ENCODE results near the gene PLA2G2C. TPM values are rescaled to one million over a fixed set of nuclear protein-coding genes. Genes with fewer than 3 reads are reported as not detected.
A peak's percentile ranks its signal among the peaks of the same experiment; 100 is the strongest.

The PLA2G2C gene
- total RNA-seq, 2 experiments from 2014 or later = not detected

- H3K27ac Mint-ChIP-seq = no peak overlapping the region
- H3K4me1 Mint-ChIP-seq = peaks cover 10% of the 10 kb centered on the region
- H3K9me3 Mint-ChIP-seq = peaks cover 5% of the 10 kb centered on the region
- peaks cover 6% of the 10 kb centered on the region for H3K27me3 Mint-ChIP-seq
- ATAC-seq (ENCODE audit: low read depth) = no peak
- no peak overlapping the region for H3K4me3 Mint-ChIP-seq
- POLR2A ChIA-PET = no interaction called here
- no peak for DNase-seq
- no peaks in the 10 kb centered on the region for H3K36me3 Mint-ChIP-seq
These were observed 17.5 kb downstream of the PLA2G2C start for GRCh38 chr1:20168564-20169491.

DNA sequence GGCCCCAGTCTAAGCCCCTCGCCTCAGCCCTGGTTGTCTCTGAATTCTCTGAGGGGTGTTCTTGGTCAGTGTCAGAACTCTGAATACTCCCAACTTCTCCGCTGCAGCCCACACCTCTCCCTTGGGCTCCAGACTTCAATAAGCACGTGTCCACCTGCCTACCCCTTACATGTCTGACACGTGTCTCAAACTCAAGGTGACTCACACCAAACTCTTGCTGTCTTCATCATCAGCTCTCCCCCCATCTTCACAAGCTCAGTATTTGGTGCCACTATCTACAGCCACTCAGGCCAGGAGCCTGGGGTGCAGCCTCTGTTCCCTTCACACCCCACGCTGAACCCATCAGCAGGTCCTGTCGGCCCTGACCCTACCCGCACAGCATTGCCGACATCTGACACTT, 19.2 kb downstream of the PLA2G2C start:
- ATAC-seq (ENCODE audit: low read depth) = no peak
- no peak overlapping the region for H3K4me3 Mint-ChIP-seq
- peaks cover 6% of the 10 kb centered on the region for H3K27me3 Mint-ChIP-seq
- POLR2A ChIA-PET = no interaction called here
- H3K9me3 Mint-ChIP-seq = peaks cover 6% of the 10 kb centered on the region
- DNase-seq = no peak
- peak overlapping the region; percentile 14 for H3K27ac Mint-ChIP-seq
- H3K36me3 Mint-ChIP-seq = no peaks in the 10 kb centered on the region
- peaks cover 10% of the 10 kb centered on the region for H3K4me1 Mint-ChIP-seq

- DNase-seq = no peak
- Mint-ChIP-seq H3K27ac (no peak overlapping the region), H3K4me1 (peaks cover 2% of the 10 kb centered on the region), H3K9me3 (peaks cover 10% of the 10 kb centered on the region), H3K36me3 (no peaks in the 10 kb centered on the region), H3K4me3 (no peak overlapping the region), H3K27me3 (peaks cover 6% of the 10 kb centered on the region)
- POLR2A ChIA-PET = no interaction called here
- ATAC-seq (ENCODE audit: low read depth) = no peak
These were observed 20.3 kb downstream of the PLA2G2C start for GRCh38 chr1:20166051-20166450.

DNA sequence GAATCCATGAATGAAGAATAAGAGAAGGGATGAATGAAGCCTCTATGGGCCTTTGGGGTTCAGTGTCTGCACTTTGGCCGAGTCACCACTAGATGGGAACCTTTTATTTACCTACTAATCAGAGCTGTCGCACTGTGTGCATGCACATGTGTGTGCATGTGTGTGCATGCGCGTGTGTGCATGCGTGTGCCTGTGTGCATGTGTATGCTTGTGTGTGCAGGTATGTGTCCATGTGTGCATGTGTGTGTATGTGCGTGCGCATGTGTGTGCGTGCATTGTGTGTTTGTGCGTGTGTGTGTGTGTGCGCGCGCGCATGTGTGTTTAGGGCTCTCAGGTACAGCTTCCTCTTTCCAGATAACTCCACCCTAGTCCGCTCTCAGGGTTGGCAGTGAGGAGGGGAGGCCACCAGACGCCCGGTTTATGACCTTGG, 20.8 kb downstream of the PLA2G2C start:
- Mint-ChIP-seq H3K27ac (no peak overlapping the region), H3K27me3 (peaks cover 6% of the 10 kb centered on the region), H3K4me3 (no peak overlapping the region), H3K36me3 (no peaks in the 10 kb centered on the region), H3K9me3 (peaks cover 10% of the 10 kb centered on the region), H3K4me1 (peaks cover 2% of the 10 kb centered on the region)
- no peak for ATAC-seq (ENCODE audit: low read depth)
- POLR2A ChIA-PET = no interaction called here
- no peak for DNase-seq

- H3K9me3 Mint-ChIP-seq = peaks cover 10% of the 10 kb centered on the region
- ATAC-seq (ENCODE audit: low read depth) (no peak), DNase-seq (no peak)
- POLR2A ChIA-PET = no interaction called here
- peaks cover 6% of the 10 kb centered on the region for H3K27me3 Mint-ChIP-seq
- no peaks in the 10 kb centered on the region for H3K36me3 Mint-ChIP-seq
- peaks cover 2% of the 10 kb centered on the region for H3K4me1 Mint-ChIP-seq
- no peak overlapping the region for H3K4me3 Mint-ChIP-seq
- H3K27ac Mint-ChIP-seq = no peak overlapping the region
These were observed 21.6 kb downstream of the PLA2G2C start for GRCh38 chr1:20164694-20165202.

DNA sequence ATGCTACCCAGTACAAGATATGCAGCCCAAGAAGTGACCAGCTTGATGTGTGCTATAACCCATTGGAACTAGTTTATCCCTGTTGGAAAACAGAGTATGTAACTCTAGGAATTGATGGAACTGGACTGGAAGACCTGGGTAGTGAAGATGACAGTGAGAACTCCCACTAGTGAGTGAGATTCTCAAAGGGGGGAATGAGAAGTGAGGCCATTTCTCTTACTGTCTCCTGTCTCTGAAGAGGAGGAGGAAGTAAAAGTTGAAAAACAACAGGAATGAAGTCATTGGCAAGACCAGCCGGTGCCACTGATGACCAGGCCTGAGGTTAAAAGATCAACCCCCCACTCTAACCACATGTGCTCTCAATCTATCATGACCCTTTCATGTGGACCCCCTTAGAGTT, 26.3 kb downstream of the PLA2G2C start:
- Mint-ChIP-seq H3K4me3 (no peak overlapping the region), H3K27me3 (no peaks in the 10 kb centered on the region), H3K27ac (no peak overlapping the region), H3K36me3 (no peaks in the 10 kb centered on the region), H3K9me3 (peaks cover 11% of the 10 kb centered on the region), H3K4me1 (no peaks in the 10 kb centered on the region)
- POLR2A ChIA-PET = no interaction called here
- DNase-seq (no peak), ATAC-seq (ENCODE audit: low read depth) (no peak)

DNA sequence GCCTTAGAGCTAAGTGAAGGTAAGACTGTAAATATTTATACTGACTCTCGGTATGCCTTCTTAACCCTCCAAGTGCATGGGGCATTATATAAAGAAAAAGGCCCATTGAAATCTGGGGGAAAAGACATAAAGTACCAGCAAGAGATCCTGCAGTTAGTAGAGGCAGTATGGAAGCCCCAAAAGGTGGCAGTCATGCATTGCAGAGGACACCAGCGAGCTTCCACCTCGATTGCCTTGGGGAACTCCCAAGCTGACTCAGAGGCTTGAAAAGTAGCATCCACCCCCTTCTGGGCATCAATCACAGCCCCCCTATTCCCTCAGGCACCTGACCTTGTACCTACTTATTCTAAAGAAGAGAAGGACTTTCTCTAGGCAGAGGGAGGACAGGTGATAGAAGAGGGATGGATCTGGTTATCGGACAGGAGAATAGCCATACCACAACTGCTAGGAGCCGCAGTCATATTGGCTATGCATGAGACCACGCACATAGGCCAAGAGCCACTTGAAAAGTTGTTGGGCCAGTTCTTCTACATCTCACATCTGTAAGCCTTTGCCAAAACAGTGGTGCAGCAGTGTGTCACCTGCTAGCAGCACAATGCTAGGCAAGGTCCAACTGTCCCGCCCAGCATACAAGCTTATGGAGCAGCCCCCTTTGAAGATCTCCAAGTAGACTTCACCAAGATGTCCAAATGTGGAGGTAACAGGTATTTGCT, 27.8 kb downstream of the PLA2G2C start:
- ATAC-seq (ENCODE audit: low read depth) (no peak), DNase-seq (no peak)
- Mint-ChIP-seq H3K4me1 (peaks cover 10% of the 10 kb centered on the region), H3K9me3 (peaks cover 10% of the 10 kb centered on the region), H3K27me3 (no peaks in the 10 kb centered on the region), H3K4me3 (no peak overlapping the region), H3K27ac (no peak overlapping the region), H3K36me3 (no peaks in the 10 kb centered on the region)
- POLR2A ChIA-PET = no interaction called here

- Mint-ChIP-seq H3K36me3 (no peaks in the 10 kb centered on the region), H3K9me3 (peaks cover 2% of the 10 kb centered on the region), H3K27me3 (peaks cover 2% of the 10 kb centered on the region), H3K4me3 (peak overlapping the region; percentile 33), H3K4me1 (peaks cover 13% of the 10 kb centered on the region), H3K27ac (peak overlapping the region; percentile 74)
- peak; percentile 27 for DNase-seq
- POLR2A ChIA-PET = no interaction called here
- no peak for ATAC-seq (ENCODE audit: low read depth)
These were observed 32.0 kb downstream of the PLA2G2C start for GRCh38 chr1:20154301-20154831.

- POLR2A ChIA-PET = interaction anchor here (0.7 kb wide), 1 partner anchor 227 kb away, joined by 3 read pairs; no protein-coding TSS in a partner anchor
- Mint-ChIP-seq H3K4me1 (peaks cover 13% of the 10 kb centered on the region), H3K9me3 (no peaks in the 10 kb centered on the region), H3K36me3 (no peaks in the 10 kb centered on the region), H3K27me3 (peaks cover 2% of the 10 kb centered on the region), H3K4me3 (no peak overlapping the region), H3K27ac (no peak overlapping the region)
- DNase-seq (peak; percentile 24), ATAC-seq (ENCODE audit: low read depth) (no peak)
These were observed 33.3 kb downstream of the PLA2G2C start for GRCh38 chr1:20153000-20153418.

DNA sequence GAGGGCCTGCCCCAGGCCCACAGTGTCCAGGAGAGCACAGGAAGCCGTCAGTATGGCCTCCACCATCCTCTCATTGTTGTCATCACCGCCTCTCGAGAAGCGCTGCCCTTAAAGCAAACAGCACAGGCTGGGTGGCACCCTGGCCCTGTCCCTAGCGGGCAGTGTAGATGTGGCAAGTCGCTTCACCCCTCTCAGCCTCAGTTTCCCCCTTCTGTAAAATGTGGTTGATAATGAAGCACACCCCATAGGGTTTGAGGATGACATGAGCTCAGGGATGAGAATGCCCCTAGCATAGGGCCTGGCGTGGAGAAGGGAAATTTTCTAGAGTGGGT, 33.8 kb downstream of the PLA2G2C start:
- DNase-seq (no peak), ATAC-seq (ENCODE audit: low read depth) (no peak)
- no peaks in the 10 kb centered on the region for H3K9me3 Mint-ChIP-seq
- H3K27ac Mint-ChIP-seq = peak overlapping the region; percentile 54
- H3K27me3 Mint-ChIP-seq = peaks cover 2% of the 10 kb centered on the region
- peaks cover 13% of the 10 kb centered on the region for H3K4me1 Mint-ChIP-seq
- H3K36me3 Mint-ChIP-seq = no peaks in the 10 kb centered on the region
- peak overlapping the region; percentile 72 for H3K4me3 Mint-ChIP-seq
- POLR2A ChIA-PET = interaction anchor here (0.7 kb wide), 1 partner anchor 226 kb away, joined by 3 read pairs; no protein-coding TSS in a partner anchor

GRCh38 chr1:20151906-20152598, 34.3 kb downstream of the PLA2G2C start:
- H3K27ac Mint-ChIP-seq = peak overlapping the region; percentile 54

GRCh38 chr1:20150969-20151368, 35.3 kb downstream of the PLA2G2C start:
- ATAC-seq (ENCODE audit: low read depth) (no peak), DNase-seq (no peak)
- Mint-ChIP-seq H3K27me3 (peaks cover 2% of the 10 kb centered on the region), H3K27ac (no peak overlapping the region), H3K4me1 (peaks cover 13% of the 10 kb centered on the region), H3K4me3 (no peak overlapping the region), H3K9me3 (no peaks in the 10 kb centered on the region), H3K36me3 (no peaks in the 10 kb centered on the region)
- POLR2A ChIA-PET = no interaction called here

More at GRCh38 chr1:20151906-20152598, 34.3 kb downstream of the PLA2G2C start:
- Mint-ChIP-seq H3K27me3 (peaks cover 2% of the 10 kb centered on the region), H3K36me3 (no peaks in the 10 kb centered on the region), H3K9me3 (no peaks in the 10 kb centered on the region), H3K4me1 (peaks cover 13% of the 10 kb centered on the region), H3K4me3 (peak overlapping the region; percentile 72)
- DNase-seq (peak; percentile 81), ATAC-seq (ENCODE audit: low read depth) (peak; percentile 91)
- POLR2A ChIA-PET = no interaction called here

- no peaks in the 10 kb centered on the region for H3K9me3 Mint-ChIP-seq
- no peaks in the 10 kb centered on the region for H3K36me3 Mint-ChIP-seq
- H3K27me3 Mint-ChIP-seq = peaks cover 2% of the 10 kb centered on the region
- POLR2A ChIA-PET = no interaction called here
- DNase-seq (no peak), ATAC-seq (ENCODE audit: low read depth) (no peak)
- H3K4me1 Mint-ChIP-seq = peaks cover 13% of the 10 kb centered on the region
- no peak overlapping the region for H3K4me3 Mint-ChIP-seq
- no peak overlapping the region for H3K27ac Mint-ChIP-seq
These were observed 36.0 kb downstream of the PLA2G2C start for GRCh38 chr1:20150326-20150705.

Measured in activated naive CD8-positive, alpha-beta T cell treated with anti-CD3 and anti-CD28 coated beads, Interleukin-2, amount 10 ng/mL, durations not matched to agents 7 days and 5 days (primary cell).